T-helper 1 cell treated with Interleukin-12 subunit alpha and Interleukin-12 subunit beta and Interleukin-4 antibody, amounts not matched to agents 30 ng/mL and 1 ng/mL, for 36 hours (primary cell): ENCODE measurements around the gene ARSI. TPM values are rescaled to one million over a fixed set of nuclear protein-coding genes. Genes with fewer than 3 reads are reported as not detected.

ENCODE experiments used
- intact Hi-C: fragments of 100-400 bp; cut with micrococcal nuclease; formaldehyde crosslinking; loops from one replicate; pipeline ENCODE4 v1.15.1; 2024
- total RNA-seq: library from RNA; stranded (reverse); gene quantifications from 2 replicates; pipeline ENCODE4 v1.2.3, GENCODE V29; 2022

The ARSI gene
- total RNA-seq, 1 donor from 2014 or later: not detected

GRCh38 chr5:150271296-150271692, 31.4 kb downstream of the ARSI start:
- intact Hi-C loops: loop anchor here (5.0 kb wide), 1 partner anchor 71 kb away; no protein-coding TSS in a partner anchor

- intact Hi-C loops: loop anchor here (5.0 kb wide), 1 partner anchor 72 kb away; no protein-coding TSS in a partner anchor
These were observed 32.0 kb downstream of the ARSI start for GRCh38 chr5:150270541-150271295.

DNA sequence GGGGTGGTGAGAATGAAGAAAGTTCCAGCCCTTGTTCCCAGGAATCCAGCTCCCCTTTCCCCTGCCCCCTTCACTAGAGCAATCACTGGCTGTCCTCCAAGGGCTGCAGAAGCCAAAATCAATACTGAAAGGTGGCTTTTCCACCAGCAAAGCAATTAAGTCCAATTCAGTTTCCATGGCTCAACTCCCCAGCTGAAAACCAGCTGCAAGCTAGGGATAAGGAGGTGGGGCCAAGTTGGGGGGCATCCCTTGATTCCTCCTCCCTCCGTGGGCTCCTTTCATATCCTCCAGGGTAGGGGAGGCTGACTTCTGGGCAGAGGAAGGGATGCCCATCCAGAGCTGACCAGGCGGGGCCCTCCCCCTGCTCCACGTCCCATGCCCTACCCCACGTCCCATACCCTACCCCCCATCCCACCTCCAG, 35.8 kb downstream of the ARSI start:
- intact Hi-C loops: no loop called here

DNA sequence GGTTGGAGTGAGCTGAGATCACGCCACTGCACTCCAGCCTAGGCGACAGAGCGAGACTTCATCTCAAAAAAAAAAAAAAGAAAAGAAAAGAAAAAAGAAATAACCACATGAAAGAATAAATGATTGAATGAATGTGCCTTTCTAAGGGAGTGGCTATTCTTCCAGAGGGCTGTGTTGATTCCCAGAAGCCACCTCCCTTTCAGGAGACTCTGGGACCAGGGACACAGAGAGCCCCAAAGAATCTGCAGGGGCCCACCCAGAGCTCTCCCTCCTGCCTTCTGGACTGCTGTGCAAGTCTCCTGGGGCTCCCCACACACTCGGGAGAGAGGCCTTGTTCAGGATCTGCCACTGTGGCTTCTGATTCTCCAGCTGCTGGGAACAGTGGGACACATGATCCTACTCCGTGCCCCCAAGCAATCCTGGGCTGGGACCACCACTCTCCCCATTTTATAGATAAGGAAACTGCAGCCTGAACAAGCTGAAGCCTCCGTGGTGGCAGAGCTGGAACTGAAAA, 36.8 kb downstream of the ARSI start:
- intact Hi-C loops: no loop called here

DNA sequence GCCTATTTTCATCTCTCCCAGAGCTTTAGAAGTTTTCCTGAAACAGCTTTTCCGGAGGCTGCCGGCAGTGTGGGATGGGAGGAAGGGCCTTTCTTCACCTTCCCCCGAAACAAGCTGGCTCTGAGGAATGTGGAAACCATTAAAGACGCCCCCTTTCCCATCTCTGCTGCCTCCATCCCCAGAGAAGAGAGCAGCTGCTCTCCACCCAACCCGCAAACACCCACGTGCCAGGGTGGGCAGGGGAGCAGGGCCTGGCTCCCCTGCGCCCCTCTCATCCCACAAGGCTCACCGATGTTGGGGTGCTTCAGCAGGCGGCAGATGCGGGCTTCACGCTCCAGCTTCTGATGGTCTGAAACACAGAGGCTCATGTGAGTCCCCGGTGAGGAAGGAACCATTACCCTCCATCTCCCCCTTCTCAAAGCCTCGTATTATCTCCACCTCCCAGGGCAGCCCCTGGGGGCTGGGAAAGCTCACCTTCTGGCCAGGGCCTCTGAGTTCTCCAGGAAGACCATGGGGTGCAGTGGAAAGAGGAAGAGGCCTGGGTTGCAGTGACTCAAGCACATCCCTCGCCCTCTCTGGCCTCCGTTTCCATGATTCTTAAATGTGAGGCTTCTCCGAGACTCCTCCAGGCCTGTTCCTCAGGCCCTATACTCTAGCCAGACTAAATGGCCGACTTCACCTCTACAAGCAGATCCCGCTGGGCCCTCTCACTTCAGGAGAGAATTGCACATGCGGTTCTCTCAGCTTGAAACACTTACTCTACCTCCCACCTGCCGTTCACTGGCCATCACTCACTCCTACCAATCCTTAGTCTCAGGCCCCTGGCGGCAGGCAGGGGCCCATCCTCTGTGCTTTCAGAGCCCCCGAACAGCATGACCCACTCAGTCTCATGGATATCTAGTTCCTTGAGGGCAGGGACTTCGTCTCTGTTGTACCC, 37.8 kb downstream of the ARSI start:
- intact Hi-C loops: no loop called here

DNA sequence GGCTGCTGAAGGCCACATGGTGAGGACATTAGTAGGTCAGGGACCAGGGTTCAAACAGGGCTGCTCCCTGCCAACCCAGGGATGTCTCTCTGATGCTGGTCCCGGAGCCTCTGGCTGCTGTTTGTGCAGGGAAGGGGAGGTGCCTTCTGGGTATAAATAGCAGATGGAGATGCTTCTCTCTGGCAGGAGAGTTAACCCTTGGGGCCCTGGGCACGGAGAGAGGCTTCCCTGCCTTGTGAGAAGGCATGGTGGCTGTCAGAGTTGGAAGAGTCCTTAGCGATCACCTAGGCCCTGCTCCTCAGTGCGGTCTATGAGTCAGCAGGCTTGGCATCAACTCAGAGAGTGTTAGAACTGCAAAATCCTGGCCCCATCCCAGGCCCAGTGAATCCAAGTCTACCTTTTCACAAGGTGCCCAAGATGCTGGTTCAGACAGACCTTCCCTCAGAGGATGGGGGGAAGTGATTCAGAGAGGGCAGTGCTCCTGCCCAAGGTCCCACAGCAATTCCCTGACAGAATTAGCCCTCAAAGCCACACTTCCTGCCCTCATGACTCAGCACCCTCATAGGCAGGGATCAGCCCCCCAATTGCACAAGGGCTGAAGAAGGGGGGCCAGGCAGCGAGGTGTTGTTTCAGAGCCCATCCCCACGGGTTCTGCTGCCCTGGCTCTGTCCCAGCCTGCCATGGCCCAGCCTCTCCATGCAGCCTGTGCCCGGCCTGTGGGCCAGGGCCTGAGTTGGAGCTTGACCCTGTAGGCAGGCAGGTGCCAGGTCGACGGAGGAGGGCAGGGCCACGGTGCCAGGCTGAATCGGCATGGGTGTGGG, 38.7 kb downstream of the ARSI start:
- intact Hi-C loops: no loop called here

- intact Hi-C loops: no loop called here
These were observed 39.3 kb downstream of the ARSI start for GRCh38 chr5:150263375-150263775.

DNA sequence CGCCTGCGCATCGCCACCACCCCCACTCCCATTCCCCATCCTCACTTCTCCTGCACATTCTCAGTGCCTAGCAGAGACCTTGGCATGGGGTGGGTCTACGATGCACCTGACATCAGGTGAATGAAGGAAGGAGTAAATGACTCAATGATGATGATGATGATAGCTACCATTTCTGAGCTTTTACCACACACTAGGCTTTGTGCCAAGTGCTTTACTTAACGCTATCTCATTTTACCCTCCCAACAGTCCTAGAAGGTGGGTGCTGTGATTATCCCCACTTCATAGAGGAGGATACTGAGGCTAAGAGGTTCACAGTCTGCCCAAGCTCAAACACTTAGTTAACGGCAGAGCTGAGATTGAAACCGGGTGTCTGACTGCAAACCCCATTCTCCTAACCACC, 40.2 kb downstream of the ARSI start:
- intact Hi-C loops: no loop called here

- intact Hi-C loops: no loop called here
These were observed 41.5 kb downstream of the ARSI start for GRCh38 chr5:150261231-150261630.

GRCh38 chr5:150258130-150258529, 44.6 kb downstream of the ARSI start:
- intact Hi-C loops: no loop called here

DNA sequence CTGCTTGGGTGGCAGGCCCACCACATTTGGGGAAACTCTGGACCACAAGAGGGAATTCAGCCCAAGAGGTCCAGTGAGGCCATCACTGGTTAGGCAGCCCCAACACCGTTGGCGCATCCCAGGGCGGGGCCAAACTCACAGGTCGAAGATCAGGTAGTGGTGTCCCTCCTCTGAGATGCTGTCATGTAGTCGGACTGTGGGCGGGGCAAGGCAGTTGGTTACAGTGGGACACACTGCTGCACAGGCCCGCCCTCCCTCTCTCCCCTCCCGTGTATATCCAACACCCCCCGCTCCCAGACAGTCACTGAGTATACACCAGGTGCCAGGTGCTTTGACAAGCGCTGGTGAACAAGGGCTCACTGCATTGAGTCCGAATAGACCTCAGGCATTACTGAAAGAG, 45.3 kb downstream of the ARSI start:
- intact Hi-C loops: no loop called here

- intact Hi-C loops: no loop called here
These were observed 46.2 kb downstream of the ARSI start for GRCh38 chr5:150256410-150257064.

GRCh38 chr5:150255659-150256409, 46.9 kb downstream of the ARSI start:
- intact Hi-C loops: no loop called here

GRCh38 chr5:150254774-150255173, 47.9 kb downstream of the ARSI start:
- intact Hi-C loops: no loop called here

- intact Hi-C loops: no loop called here
These were observed 48.3 kb downstream of the ARSI start for GRCh38 chr5:150254363-150254762.

GRCh38 chr5:150253416-150254208, 49.1 kb downstream of the ARSI start:
- intact Hi-C loops: no loop called here

GRCh38 chr5:150252489-150252888, 50.2 kb downstream of the ARSI start:
- intact Hi-C loops: no loop called here

DNA sequence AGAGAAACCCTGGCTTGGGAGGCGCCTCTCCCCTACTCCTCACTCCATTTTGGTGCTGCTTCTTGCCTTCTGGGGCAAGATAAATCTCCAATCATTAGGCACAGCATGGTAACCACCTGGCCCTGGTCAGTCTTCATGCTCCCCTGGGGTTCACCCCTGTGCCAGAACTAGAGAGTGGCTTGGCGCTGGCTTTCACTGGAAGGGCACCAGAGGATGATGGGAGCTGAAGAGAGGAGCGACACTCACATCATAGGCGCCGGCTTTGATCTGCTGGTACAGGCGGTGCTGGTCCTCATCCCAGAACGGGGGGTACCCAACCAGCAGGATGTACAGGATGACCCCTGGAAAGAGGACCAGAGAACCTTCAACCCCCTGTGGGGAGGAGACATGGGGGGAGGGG, 51.2 kb downstream of the ARSI start:
- intact Hi-C loops: no loop called here

GRCh38 chr5:150249744-150250143, 53.0 kb downstream of the ARSI start:
- intact Hi-C loops: no loop called here
